CD14-positive monocyte (primary cell): ENCODE measurements around the gene HSF2BP. TPM values are rescaled to one million over a fixed set of nuclear protein-coding genes. Genes with fewer than 3 reads are reported as not detected.

ENCODE experiments used
- DNase-seq, 3 donors: peaks; one replicate each; pipeline ENCODE4 v3.0.0-alpha.2; 2011 to 2022
- H2AFZ ChIP-seq: 2 replicates; pipeline ENCODE4 v1.6.0; 2012; ENCODE audit warnings: mild to moderate bottlenecking, low read depth, low read length, inconsistent platforms; ENCODE audit not compliant: insufficient read depth, poor library complexity, severe bottlenecking
- H3K27ac ChIP-seq, 2 donors: 1 replicate in 1 of 2; 2 replicates in 1 of 2; pipeline ENCODE4 v1.5.1; 2012 to 2013; ENCODE audit warnings: low read length in 2 of 2, control low read depth in 1 of 2, inconsistent platforms in 1 of 2, low read depth in 1 of 2, mild to moderate bottlenecking in 1 of 2
- H3K27me3 ChIP-seq, 2 donors: one replicate each; pipeline versions ENCODE4 v1.6.0 to v1.6.1; 2011 to 2013; ENCODE audit warnings: low read length in 2 of 2; ENCODE audit not compliant: control insufficient read depth in 2 of 2, insufficient read depth in 2 of 2
- H3K36me3 ChIP-seq, 2 donors: replicated peaks in 1 of 2; 1 replicate in 1 of 2; 2 replicates in 1 of 2; pipeline versions ENCODE4 v1.5.1 to v1.6.1; 2012 to 2013; ENCODE audit warnings: low read length in 2 of 2, control low read depth in 1 of 2, inconsistent platforms in 1 of 2, mild to moderate bottlenecking in 1 of 2; ENCODE audit not compliant: insufficient read depth in 2 of 2, control insufficient read depth in 1 of 2
- H3K4me1 ChIP-seq, 2 donors: 1 replicate in 1 of 2; 2 replicates in 1 of 2; pipeline versions ENCODE4 v1.5.1 to v1.6.1; 2012 to 2013; ENCODE audit warnings: low read length in 2 of 2, control low read depth in 1 of 2, inconsistent platforms in 1 of 2, mild to moderate bottlenecking in 1 of 2, moderate library complexity in 1 of 2; ENCODE audit not compliant: insufficient read depth in 2 of 2, control insufficient read depth in 1 of 2
- H3K4me2 ChIP-seq: replicated peaks from 2 replicates; pipeline ENCODE3; 2012; ENCODE audit warnings: low read length, moderate library complexity, mild to moderate bottlenecking; ENCODE audit not compliant: poor library complexity, severe bottlenecking; ENCODE audit errors: extremely low read depth
- H3K4me3 ChIP-seq, 3 experiments: fragments of 200-600 bp in 1 of 3; sonication (generic) in 1 of 3; replicated peaks in 1 of 3; 1 replicate in 2 of 3; 2 replicates in 1 of 3; pipeline ENCODE4 v1.5.1; 2011 to 2013; ENCODE audit warnings: low read length in 3 of 3, mild to moderate bottlenecking in 3 of 3, control low read depth in 2 of 3, low read depth in 2 of 3, inconsistent platforms in 1 of 3, moderate library complexity in 1 of 3
- H3K79me2 ChIP-seq: 2 replicates; pipeline ENCODE4 v1.6.0; 2012; ENCODE audit warnings: mild to moderate bottlenecking, control low read depth, inconsistent platforms, low read length, moderate library complexity; ENCODE audit not compliant: insufficient read depth
- H3K9ac ChIP-seq: 2 replicates; pipeline ENCODE4 v1.6.0; 2017; ENCODE audit warnings: low read length, mild to moderate bottlenecking; ENCODE audit not compliant: insufficient read depth, poor library complexity, severe bottlenecking
- H3K9me3 ChIP-seq, 2 donors: replicated peaks in 1 of 2; 1 replicate in 1 of 2; 2 replicates in 1 of 2; pipeline versions ENCODE4 v1.5.1 to v1.6.1; 2012 to 2013; ENCODE audit warnings: low read length in 2 of 2, control low read depth in 1 of 2; ENCODE audit not compliant: control insufficient read depth in 1 of 2, insufficient read depth in 1 of 2
- H4K20me1 ChIP-seq: 2 replicates; pipeline ENCODE4 v1.6.0; 2012; ENCODE audit warnings: mild to moderate bottlenecking, low read length, control low read depth, moderate library complexity; ENCODE audit not compliant: insufficient read depth
- H3K27ac Mint-ChIP-seq, 7 donors: one replicate each; pipeline ENCODE4 v1.8.0; 2020; ENCODE audit warnings: mild to moderate bottlenecking in 7 of 7, mixed read lengths in 7 of 7, moderate library complexity in 6 of 7, inconsistent platforms in 2 of 7
- H3K27me3 Mint-ChIP-seq, 3 donors: one replicate each; pipeline ENCODE4 v1.8.0; 2021 to 2022; ENCODE audit warnings: low read depth in 3 of 3, mild to moderate bottlenecking in 3 of 3, mixed read lengths in 3 of 3, moderate library complexity in 3 of 3, inconsistent platforms in 1 of 3
- H3K36me3 Mint-ChIP-seq, 2 donors: one replicate each; pipeline ENCODE4 v1.8.0; 2020; ENCODE audit warnings: mixed read lengths in 2 of 2, inconsistent platforms in 1 of 2, mild to moderate bottlenecking in 1 of 2
- H3K4me1 Mint-ChIP-seq: one replicate; pipeline ENCODE4 v1.8.0; 2020; ENCODE audit warnings: mild to moderate bottlenecking, mixed read lengths
- H3K4me3 Mint-ChIP-seq, 2 donors: one replicate each; pipeline ENCODE4 v1.8.0; 2020; ENCODE audit warnings: mild to moderate bottlenecking in 2 of 2, mixed read lengths in 2 of 2, moderate library complexity in 1 of 2
- H3K9me3 Mint-ChIP-seq, 7 donors: one replicate each; pipeline ENCODE4 v1.8.0; 2020 to 2022; ENCODE audit warnings: mixed read lengths in 7 of 7, mild to moderate bottlenecking in 6 of 7, moderate library complexity in 6 of 7, inconsistent platforms in 2 of 7
- CTCF ChIP-seq: fragments of 200-600 bp; IDR thresholded peaks from one replicate; pipeline ENCODE4 v1.8.0; 2022; ENCODE audit warnings: antibody characterized with exemption, mild to moderate bottlenecking
- WGBS: methylation state at CpG from one replicate; pipeline ENCODE4 v1.1.5; 2013; ENCODE audit warnings: missing lambda C conversion rate; ENCODE audit not compliant: insufficient coverage; 5-methylcytosine and 5-hydroxymethylcytosine counted together
- intact Hi-C, 2 donors: fragments of 100-400 bp; cut with micrococcal nuclease; formaldehyde crosslinking; loops; one replicate each; pipeline versions ENCODE4 v1.15.0 to v1.15.1; 2023
- polyA plus RNA-seq, 3 donors: library from polyadenylated mRNA; depleted of rRNA in 1 of 3; unstranded in 2 of 3; stranded (reverse) in 1 of 3; fragments of 300-500 nt in 2 of 3; fragments of >200 nt in 1 of 3; fragmentation: Illumina TruSeq in 2 of 3; gene quantifications; 1 replicate in 2 of 3; 2 replicates in 1 of 3; pipeline ENCODE4 v1.2.3, GENCODE V29; 2012 to 2021

HSF2BP gene
- polyA plus RNA-seq, 3 donors = 0.20 TPM; not detected in 2

GRCh38 chr21:43585924-43586413, 73.3 kb downstream of the HSF2BP start:
- H2AFZ ChIP-seq = peak overlapping the region; percentile 79
- peak overlapping the region in 2 of 7 donors; percentile 55 to 68 for H3K27ac Mint-ChIP-seq
- no peaks in the 10 kb centered on the region for H3K36me3 ChIP-seq
- peak overlapping the region in 2 of 3 experiments; percentile 20 to 44 for H3K4me3 ChIP-seq
- no peaks in the 10 kb centered on the region for H3K36me3 Mint-ChIP-seq
- H4K20me1 ChIP-seq = no peaks in the 10 kb centered on the region
- WGBS = 33% methylated on average over 3 of the region's 9 CpGs
- no peak for TF ChIP-seq CTCF
- peaks cover 0 to 2% (median 0%) of the 10 kb centered on the region in 7 donors for H3K9me3 Mint-ChIP-seq
- no peaks in the 10 kb centered on the region for H3K79me2 ChIP-seq
- intact Hi-C loops = no loop called here
- H3K4me1 Mint-ChIP-seq = peaks cover 12% of the 10 kb centered on the region
- peak overlapping the region; percentile 37 for H3K4me2 ChIP-seq
- no peak overlapping the region for H3K9ac ChIP-seq
- DNase-seq = peak in 2 of 3 donors; percentile 16 to 23
- H3K27me3 ChIP-seq = no peaks in the 10 kb centered on the region
- H3K9me3 ChIP-seq = no peaks in the 10 kb centered on the region
- H3K27ac ChIP-seq = no peak overlapping the region
- H3K4me3 Mint-ChIP-seq = peak overlapping the region in 1 of 2 donors; percentile 89
- H3K4me1 ChIP-seq = peaks cover 0 to 9% of the 10 kb centered on the region in 2 donors
- peaks cover 0 to 2% (median 0%) of the 10 kb centered on the region in 3 donors for H3K27me3 Mint-ChIP-seq

GRCh38 chr21:43585514-43585913, 73.8 kb downstream of the HSF2BP start:
- Mint-ChIP-seq H3K27ac (peak overlapping the region in 1 of 7 donors; percentile 36), H3K9me3 (peaks cover 0 to 2% (median 0%) of the 10 kb centered on the region in 7 donors), H3K4me3 (no peak overlapping the region), H3K36me3 (no peaks in the 10 kb centered on the region), H3K4me1 (peaks cover 12% of the 10 kb centered on the region), H3K27me3 (peaks cover 0 to 2% (median 0%) of the 10 kb centered on the region in 3 donors)
- DNase-seq = no peak
- no peak for TF ChIP-seq CTCF
- Histone ChIP-seq H3K9ac (no peak overlapping the region), H3K4me2 (peak overlapping the region; percentile 37), H3K36me3 (no peaks in the 10 kb centered on the region), H3K27ac (no peak overlapping the region), H3K4me1 (peaks cover 0 to 9% of the 10 kb centered on the region in 2 donors), H2AFZ (no peak overlapping the region), H3K27me3 (no peaks in the 10 kb centered on the region), H3K9me3 (no peaks in the 10 kb centered on the region), H4K20me1 (no peaks in the 10 kb centered on the region), H3K4me3 (no peak overlapping the region), H3K79me2 (no peaks in the 10 kb centered on the region)
- WGBS = 96% methylated on average over 3 of the region's 4 CpGs
- intact Hi-C loops = no loop called here
